ENCODE measurements around the gene ARFGEF2. TPM values are rescaled to one million over a fixed set of nuclear protein-coding genes. Genes with fewer than 3 reads are reported as not detected.
A peak's percentile ranks its signal among the peaks of the same experiment; 100 is the strongest.
"Not testable (repeated sequence)": the region's sequence is repeated elsewhere in the genome, so short reads cannot be mapped to it uniquely, and the experiment has no call there.

The ARFGEF2 gene
- total RNA-seq, 1 donor from 2014 or later, result 37.9 TPM

DNA sequence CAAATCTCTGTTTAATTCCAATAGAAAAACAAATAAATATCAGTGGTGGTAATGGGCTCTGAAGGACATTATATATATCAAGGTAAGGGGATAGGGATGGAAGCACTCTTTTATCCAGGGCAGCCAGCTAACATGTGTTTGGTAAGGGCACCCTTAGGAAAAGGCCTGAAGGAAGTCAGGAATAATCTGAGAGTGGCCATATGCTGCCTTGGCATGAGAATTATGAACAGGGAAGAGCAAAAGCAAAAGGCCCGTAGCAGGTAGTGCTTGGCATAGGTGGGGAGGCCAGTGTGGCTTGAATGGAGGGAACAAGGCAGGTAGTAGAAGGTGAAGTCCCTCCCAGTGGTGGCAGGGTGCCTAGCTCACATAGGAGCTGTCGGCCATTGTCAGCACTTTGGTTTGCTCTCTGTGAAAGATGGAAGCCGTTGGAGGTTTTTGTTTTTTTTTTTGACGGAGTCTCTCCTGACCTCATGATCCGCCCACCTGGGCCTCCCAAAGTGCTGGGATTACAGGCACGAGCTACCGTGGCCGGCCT, 85.0 kb downstream of the ARFGEF2 start:
- intact Hi-C loops (cut with DNase I), result no loop called here
- Histone ChIP-seq H3K36me3 (peaks cover 85% of the 10 kb centered on the region), H3K27ac (no peak overlapping the region), H3K9me3 (no peaks in the 10 kb centered on the region), H3K4me1 (no peaks in the 10 kb centered on the region), H3K27me3 (no peaks in the 10 kb centered on the region), H3K4me3 (no peak overlapping the region)
- ATAC-seq (no peak), DNase-seq (no peak)
- TF ChIP-seq, protein P1, sequence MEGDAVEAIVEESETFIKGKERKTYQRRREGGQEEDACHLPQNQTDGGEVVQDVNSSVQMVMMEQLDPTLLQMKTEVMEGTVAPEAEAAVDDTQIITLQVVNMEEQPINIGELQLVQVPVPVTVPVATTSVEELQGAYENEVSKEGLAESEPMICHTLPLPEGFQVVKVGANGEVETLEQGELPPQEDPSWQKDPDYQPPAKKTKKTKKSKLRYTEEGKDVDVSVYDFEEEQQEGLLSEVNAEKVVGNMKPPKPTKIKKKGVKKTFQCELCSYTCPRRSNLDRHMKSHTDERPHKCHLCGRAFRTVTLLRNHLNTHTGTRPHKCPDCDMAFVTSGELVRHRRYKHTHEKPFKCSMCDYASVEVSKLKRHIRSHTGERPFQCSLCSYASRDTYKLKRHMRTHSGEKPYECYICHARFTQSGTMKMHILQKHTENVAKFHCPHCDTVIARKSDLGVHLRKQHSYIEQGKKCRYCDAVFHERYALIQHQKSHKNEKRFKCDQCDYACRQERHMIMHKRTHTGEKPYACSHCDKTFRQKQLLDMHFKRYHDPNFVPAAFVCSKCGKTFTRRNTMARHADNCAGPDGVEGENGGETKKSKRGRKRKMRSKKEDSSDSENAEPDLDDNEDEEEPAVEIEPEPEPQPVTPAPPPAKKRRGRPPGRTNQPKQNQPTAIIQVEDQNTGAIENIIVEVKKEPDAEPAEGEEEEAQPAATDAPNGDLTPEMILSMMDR (IDR thresholded peaks at IDR 0.05), result no peak

DNA sequence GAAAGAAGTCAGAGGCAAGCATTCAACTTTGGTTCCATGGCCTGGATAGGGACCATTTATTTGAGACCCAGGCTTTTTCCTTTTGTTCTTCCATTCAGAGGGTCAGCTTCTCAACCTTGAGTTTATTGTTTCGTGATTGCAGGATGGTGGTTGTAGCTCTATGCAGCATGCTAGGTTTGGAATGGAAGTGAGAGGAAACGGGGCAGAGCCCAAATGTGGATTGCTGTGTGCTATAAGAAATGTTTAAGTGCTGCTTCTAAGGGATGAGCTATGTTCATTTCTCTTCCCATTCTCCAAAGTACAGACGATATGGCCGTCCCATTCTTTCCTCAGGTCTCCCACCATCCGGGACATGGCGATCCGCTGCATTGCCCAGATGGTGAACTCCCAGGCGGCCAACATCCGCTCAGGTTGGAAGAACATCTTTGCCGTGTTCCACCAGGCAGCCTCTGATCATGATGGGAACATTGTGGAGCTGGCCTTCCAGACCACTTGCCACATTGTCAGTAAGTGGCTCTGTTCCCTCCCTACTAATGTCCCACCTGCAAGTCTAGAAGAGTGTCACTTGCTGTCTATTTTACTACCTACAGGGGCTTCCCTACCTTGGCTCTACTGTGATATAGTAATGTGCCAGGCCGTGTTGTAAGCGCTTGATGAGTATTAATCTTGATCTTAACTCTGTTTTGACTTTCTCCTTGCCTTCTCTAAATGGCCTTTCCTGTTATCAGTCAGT, 88.6 kb downstream of the ARFGEF2 start:
- Histone ChIP-seq H3K36me3 (peaks cover 100% of the 10 kb centered on the region), H3K27ac (no peak overlapping the region)

DNA sequence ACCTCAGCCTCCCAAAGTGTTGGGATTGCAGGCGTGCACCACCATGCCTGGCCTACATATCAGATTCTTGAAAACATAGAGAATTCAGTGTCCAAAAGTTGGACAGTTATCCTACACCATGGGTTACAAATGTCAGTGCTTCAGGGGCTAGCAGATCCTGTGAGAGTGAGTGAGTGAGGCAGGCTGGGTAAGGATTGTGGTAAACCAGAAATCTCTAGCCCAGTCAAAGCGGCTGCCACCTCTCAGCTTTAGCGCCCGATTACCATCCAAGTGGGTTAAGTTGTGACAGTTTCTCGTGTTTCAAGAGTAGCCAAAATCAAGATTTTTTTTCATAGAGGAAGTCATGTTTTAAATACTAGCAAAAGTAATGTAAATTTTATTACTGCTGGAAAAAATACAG, 102.7 kb downstream of the ARFGEF2 start:
- H3K27ac ChIP-seq, result no peak overlapping the region
- no peaks in the 10 kb centered on the region for H3K4me1 ChIP-seq
- intact Hi-C loops (cut with DNase I), result no loop called here
- DNase-seq (no peak), ATAC-seq (no peak)
- no peaks in the 10 kb centered on the region for H3K27me3 ChIP-seq
- H3K4me3 ChIP-seq, result no peak overlapping the region
- H3K36me3 ChIP-seq, result peaks cover 91% of the 10 kb centered on the region
- TF ChIP-seq, protein P1 (IDR thresholded peaks at IDR 0.05), result no peak
- H3K9me3 ChIP-seq, result no peaks in the 10 kb centered on the region

More for the DNA sequence above, 88.6 kb downstream of the ARFGEF2 start:
- ATAC-seq (no peak), DNase-seq (no peak)
- TF ChIP-seq, protein P1 (IDR thresholded peaks at IDR 0.05), result no peak
- no peaks in the 10 kb centered on the region for H3K9me3 ChIP-seq
- intact Hi-C loops (cut with DNase I), result no loop called here
- no peaks in the 10 kb centered on the region for H3K4me1 ChIP-seq
- no peaks in the 10 kb centered on the region for H3K27me3 ChIP-seq
- H3K4me3 ChIP-seq, result no peak overlapping the region

DNA sequence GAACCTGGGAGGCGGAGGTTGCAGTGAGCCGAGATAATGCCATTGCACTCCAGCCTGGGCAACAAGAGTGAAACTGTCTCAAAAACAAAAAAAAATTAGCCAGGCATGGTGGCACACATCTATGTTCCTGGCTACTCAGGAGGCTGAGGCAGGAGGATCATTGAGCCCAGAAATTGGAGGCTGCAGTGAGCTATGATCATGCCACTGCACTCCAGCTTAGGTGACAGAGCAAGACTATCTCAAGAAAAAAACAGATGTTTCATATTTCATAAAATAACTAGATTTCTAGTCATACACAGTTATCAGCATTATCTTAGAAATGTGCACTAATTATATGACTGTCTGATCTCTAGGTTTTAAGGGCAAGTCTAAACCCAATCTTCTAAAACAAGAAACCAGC, 106.7 kb downstream of the ARFGEF2 start:
- H3K9me3 ChIP-seq; ATAC-seq; H3K4me3 ChIP-seq; H3K4me1 ChIP-seq; DNase-seq; intact Hi-C loops (cut with DNase I); H3K27me3 ChIP-seq; H3K27ac ChIP-seq: not testable (repeated sequence)
- peaks cover 87% of the 10 kb centered on the region for H3K36me3 ChIP-seq

DNA sequence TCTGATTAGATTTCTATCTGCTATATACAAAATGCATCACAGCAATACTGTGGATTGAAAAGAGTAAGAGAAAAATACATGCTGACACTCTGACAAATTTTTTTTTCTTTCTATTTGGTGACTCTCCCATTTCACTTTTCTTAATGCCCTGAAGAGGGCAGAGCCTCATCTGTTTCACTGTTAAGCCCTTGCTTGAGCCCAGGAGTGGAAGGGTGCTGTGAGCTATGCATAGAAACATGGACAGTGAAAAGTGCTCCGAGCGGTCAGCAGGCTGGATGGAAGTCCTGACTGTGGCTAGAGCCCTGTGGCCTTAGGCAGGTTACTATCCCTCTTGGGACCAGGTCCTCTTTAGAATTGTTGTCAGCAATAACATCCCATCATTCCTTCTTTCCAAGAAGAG, 107.2 kb downstream of the ARFGEF2 start:
- intact Hi-C loops (cut with DNase I), result no loop called here
- no peaks in the 10 kb centered on the region for H3K27me3 ChIP-seq
- peaks cover 90% of the 10 kb centered on the region for H3K36me3 ChIP-seq
- no peak overlapping the region for H3K4me3 ChIP-seq
- DNase-seq (no peak), ATAC-seq (peak; percentile 45)
- TF ChIP-seq, protein P1 (IDR thresholded peaks at IDR 0.05), result peak; percentile 32
- no peaks in the 10 kb centered on the region for H3K9me3 ChIP-seq
- H3K4me1 ChIP-seq, result no peaks in the 10 kb centered on the region
- H3K27ac ChIP-seq, result no peak overlapping the region

DNA sequence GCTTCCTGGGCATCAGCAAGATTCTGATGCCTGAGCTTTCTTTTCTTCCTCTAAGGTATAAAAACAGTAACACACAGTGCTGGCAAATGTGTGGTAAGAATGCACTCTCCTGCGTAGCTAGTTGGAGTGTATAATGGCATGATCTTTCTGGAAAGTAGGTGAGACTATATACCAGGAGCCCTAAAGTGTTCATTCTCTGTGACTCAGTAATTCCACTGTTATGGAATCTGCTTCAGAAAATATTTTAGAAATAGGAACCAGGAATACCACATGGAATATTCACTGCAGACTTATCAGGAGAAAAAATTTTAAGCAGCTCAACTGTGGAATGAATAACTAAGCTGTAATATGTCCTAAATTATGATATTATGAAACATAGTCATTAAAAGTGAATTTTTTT, 107.7 kb downstream of the ARFGEF2 start:
- no peaks in the 10 kb centered on the region for H3K27me3 ChIP-seq
- intact Hi-C loops (cut with DNase I), result no loop called here
- no peak for ATAC-seq

More for the DNA sequence above, 107.7 kb downstream of the ARFGEF2 start:
- TF ChIP-seq, protein P1 (IDR thresholded peaks at IDR 0.05), result no peak
- no peak for DNase-seq
- Histone ChIP-seq H3K4me1 (no peaks in the 10 kb centered on the region), H3K27ac (no peak overlapping the region), H3K4me3 (no peak overlapping the region), H3K36me3 (peaks cover 90% of the 10 kb centered on the region), H3K9me3 (no peaks in the 10 kb centered on the region)

All from upper lobe of right lung (tissue), 1 donor.